PC-9 (cell line): Measurements from ENCODE around the gene SUGT1.

ENCODE experiments used
- CTCF ChIP-seq: fragments of 200-600 bp; sonication (generic); conservative IDR thresholded peaks from 2 replicates; pipeline ENCODE4 v1.6.1; 2017; ENCODE audit warnings: mixed run types, antibody characterized with exemption, mild to moderate bottlenecking, moderate library complexity
- EZH2 ChIP-seq: fragments of 200-600 bp; sonication (generic); IDR thresholded peaks from 2 replicates; pipeline ENCODE4 v1.8.0; 2017; ENCODE audit warnings: antibody characterized with exemption, low read depth

- TF ChIP-seq CTCF (no peak), EZH2 (no peak)
Observed at GRCh38 chr13:52723181-52723580, 70.5 kb downstream of the SUGT1 start.
